DND-41 (cell line): ENCODE results near the gene DDX47.

Experiments used
- EZH2 ChIP-seq: IDR thresholded peaks from 3 replicates; pipeline ENCODE4 v1.6.1; 2012; ENCODE audit warnings: borderline replicate concordance, low read depth, mild to moderate bottlenecking, moderate library complexity, low read length, inconsistent platforms; ENCODE audit not compliant: severe bottlenecking
- TF ChIP-seq, protein P1 (sequence below): IDR thresholded peaks from 2 replicates; pipeline ENCODE4 v1.5.1; 2012; ENCODE audit warnings: borderline replicate concordance, low read length, moderate library complexity, mild to moderate bottlenecking; ENCODE audit not compliant: poor library complexity, severe bottlenecking; ENCODE audit errors: extremely low read depth

DNA sequence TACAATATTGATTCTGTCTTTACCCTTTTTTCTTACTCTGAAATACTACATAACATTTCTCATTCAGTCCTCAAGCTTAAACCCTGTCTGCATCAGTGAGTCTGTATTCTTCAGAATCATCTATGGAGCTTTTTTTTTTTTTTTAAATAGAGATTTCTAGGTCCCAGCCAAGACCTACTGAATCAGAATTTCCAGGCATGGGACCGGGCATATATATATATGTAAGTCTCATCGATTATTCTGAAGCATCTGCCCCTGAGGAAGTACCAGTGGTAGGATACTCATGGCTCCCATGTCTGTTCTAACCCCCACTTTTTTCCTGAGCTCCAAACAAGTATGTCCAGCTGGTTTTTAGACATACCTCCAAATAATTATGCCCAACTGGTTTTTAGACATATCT lies 6.1 kb downstream of the DDX47 start:
- no peak for TF ChIP-seq EZH2
- TF ChIP-seq, protein P1, sequence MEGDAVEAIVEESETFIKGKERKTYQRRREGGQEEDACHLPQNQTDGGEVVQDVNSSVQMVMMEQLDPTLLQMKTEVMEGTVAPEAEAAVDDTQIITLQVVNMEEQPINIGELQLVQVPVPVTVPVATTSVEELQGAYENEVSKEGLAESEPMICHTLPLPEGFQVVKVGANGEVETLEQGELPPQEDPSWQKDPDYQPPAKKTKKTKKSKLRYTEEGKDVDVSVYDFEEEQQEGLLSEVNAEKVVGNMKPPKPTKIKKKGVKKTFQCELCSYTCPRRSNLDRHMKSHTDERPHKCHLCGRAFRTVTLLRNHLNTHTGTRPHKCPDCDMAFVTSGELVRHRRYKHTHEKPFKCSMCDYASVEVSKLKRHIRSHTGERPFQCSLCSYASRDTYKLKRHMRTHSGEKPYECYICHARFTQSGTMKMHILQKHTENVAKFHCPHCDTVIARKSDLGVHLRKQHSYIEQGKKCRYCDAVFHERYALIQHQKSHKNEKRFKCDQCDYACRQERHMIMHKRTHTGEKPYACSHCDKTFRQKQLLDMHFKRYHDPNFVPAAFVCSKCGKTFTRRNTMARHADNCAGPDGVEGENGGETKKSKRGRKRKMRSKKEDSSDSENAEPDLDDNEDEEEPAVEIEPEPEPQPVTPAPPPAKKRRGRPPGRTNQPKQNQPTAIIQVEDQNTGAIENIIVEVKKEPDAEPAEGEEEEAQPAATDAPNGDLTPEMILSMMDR, result no peak
